ELF-1 (cell line): ENCODE results near the gene ACOX3.
A peak's percentile ranks its signal among the peaks of the same experiment; 100 is the strongest.
"Not testable (repeated sequence)": the region's sequence is repeated elsewhere in the genome, so short reads cannot be mapped to it uniquely, and the experiment has no call there.

ENCODE experiments used
- DNase-seq: peaks from one replicate; pipeline ENCODE4 v3.0.0-alpha.2; 2016; ENCODE audit warnings: low read depth, low spot score

The ACOX3 gene

DNA sequence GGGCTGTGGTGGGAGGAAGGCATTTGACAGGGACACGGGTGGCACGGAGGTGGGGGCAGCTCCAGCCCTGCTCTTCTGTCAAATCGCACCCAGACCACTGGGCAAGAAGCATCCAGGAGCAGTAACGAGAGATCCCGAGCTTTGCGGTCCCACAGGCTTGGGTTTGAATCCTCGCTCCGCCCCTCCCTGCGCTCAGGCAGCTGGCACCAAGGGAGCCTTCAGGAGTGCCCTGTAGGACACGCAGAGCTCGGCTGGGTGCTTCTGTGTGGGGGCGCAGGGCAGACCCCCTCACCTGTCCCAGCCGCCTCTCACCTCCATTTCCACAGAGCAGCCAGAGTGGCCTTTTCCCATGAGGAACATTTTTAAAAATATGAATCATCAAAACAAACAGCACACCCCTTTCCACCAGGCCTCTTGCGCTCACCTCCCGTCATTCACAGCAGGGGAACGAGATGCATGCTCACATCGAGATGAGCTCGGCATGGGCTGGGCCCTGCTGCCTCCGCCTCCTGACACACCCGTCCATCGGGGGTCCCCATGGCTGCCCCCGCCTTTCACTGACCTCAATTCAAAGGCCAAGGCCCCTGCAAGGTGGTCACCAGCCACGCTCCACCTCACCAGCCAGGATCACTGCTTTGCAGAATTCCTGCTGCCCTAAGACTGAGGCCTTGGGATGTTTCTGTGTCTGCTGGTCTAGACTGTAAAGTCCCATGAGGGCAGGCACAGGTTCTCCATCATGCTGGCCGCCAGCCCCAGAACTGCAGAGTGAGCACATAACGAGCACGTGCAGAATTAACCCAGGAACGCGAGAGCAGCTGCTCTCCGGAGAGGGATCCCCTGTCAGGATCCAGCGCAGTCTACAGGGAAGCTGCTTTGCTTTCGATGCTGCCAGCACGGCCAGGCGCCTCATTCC lies 52.7 kb downstream of the ACOX3 start:
- DNase-seq = no peak

- no peak for DNase-seq
These were observed 53.3 kb downstream of the ACOX3 start for GRCh38 chr4:8387194-8387593.

DNA sequence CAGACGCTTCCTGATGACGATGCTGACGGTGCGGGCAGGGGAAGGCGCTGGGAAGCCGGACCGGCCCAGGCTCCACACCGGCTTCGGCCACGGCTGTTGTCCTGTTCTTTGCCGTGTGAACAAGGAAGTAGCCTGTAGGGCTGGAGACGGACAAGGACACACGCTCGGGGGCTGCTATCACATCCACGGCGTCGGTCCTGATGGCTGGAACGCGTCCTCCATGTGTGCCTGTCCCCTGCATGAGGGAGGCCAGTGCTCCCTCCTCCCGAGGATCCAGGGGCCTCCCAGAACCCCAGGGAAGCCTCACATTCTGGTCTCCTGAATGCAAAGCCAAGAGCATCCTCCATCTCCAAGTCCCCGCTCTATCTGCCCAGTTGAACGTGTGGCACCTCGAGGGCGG lies 53.8 kb downstream of the ACOX3 start:
- DNase-seq = no peak

GRCh38 chr4:8386131-8386530 lies 54.4 kb downstream of the ACOX3 start:
- DNase-seq = not testable (repeated sequence)

DNA sequence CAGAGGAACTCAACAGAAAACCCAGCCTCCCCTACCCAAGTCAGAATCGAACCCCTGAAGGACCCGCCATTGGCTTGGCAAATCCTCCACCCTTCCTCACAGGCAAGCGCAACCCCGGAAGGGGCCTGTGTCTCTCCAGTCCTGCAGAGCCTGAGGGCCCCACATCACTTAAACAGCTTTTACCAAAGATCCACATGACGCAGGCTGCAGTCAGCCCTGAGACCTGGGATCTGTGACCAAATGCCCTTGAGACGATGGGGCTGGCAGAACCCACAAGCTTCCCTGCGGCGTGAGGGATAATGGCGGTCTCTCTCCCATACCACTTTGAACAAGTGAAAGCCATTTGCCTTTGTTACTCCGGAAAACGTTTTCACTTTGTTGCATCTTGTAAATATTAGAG lies 54.9 kb downstream of the ACOX3 start:
- DNase-seq = no peak

- DNase-seq = no peak
These were observed 55.4 kb downstream of the ACOX3 start for GRCh38 chr4:8385106-8385505.

DNA sequence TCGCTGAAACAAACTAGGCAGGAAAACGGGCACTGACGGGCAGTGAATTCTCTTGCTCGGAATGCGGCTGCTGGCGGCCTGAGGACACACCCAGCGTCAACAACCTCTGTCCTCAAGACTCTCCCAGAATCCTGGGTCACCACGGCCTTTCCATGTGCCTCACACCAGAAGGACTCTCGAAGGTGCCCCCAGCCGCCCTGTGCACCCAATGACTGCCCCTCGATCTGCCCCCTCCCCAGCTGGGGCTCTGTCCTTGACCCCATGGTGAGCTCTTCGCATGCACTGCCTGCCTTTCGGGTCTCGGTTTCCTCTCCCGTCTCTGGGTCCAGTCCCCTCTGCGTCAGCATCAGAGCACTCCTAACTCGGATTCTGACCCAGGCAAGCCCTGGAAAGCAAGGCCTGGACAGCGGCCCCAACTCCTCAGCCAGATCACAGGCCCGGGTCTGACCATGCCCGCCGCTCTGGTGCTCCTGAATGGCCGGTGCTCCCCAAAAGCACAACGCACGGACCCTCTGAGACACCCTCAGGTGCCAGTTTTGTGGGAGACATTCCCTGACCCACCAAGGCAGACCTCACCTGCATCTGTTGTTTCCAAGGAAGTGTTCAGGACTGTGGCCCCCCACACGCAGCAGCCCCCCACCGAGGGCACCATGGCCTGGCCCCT lies 56.0 kb downstream of the ACOX3 start:
- DNase-seq = peak; percentile 34

DNA sequence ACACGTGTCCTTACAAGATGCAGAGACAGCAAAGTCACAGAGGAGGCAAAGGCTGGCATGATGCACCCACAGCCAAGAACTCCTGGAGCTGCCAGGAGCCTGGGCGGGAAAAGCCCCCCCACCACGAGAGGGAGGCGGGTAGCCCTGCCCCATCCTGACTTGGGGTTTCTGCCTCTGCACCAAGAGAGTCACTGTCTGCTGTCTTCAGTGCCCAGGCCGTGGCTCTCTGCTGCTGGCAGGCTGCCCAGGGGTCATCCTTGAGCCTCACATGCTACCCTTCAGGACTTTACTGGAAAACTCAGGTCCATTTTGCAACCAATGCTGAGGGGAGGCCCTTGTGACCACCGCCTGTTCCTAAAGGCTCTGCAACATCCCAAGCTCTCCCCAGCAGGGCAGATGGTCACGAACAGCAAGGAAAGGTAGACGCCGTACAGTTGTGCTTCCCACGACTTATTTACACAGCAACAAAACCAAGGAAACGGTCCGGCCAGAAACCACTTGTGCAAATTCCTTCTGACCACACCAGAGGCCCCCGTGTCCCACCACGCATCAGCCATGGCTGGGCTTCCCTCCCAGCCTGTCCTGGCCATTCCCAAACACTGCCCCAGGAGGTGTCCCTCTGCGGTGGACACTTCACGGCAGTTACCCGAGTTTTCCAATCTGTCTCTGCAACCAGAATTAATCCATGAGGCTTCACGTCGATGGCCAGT lies 56.9 kb downstream of the ACOX3 start:
- peak; percentile 88 for DNase-seq

GRCh38 chr4:8383016-8383415 lies 57.5 kb downstream of the ACOX3 start:
- DNase-seq = no peak

DNA sequence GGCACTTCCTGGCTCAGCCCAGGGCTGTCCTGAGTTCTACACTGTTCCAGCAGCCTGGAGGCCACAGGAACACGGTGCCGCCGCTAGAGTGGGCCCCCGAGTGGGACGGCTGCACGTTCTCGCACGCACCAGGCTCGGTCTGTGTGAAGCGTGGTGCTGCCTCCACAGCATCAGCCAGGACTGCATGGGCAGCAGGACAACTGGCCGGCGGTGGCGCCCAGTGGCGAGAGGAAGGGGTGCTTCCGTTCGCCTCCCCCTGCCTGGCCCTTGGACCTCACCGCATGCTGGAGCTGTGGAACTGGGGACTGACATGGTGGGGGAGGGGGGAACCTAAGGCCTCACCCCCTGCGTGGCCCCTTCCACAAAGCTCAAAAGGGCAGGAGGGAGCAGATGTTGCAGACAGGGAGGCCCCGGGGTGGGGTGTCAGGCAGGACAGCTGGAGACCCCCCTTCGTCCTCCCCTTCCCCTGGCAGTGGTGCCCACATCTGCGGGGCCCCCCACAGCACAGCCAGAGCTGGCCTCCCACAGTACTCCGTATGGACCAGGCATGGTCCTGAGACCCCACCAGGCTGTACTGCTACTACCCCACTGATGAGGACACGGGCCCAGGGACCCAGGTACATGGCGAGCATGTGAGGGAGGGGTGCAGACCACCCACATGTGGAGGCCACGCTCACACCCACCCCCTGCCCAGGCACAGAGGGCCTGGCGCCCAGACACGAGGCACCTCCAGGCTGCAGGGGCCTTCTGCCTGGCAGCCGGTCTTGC lies 58.5 kb downstream of the ACOX3 start:
- no peak for DNase-seq

- no peak for DNase-seq
These were observed 59.8 kb downstream of the ACOX3 start for GRCh38 chr4:8380511-8381415.

DNA sequence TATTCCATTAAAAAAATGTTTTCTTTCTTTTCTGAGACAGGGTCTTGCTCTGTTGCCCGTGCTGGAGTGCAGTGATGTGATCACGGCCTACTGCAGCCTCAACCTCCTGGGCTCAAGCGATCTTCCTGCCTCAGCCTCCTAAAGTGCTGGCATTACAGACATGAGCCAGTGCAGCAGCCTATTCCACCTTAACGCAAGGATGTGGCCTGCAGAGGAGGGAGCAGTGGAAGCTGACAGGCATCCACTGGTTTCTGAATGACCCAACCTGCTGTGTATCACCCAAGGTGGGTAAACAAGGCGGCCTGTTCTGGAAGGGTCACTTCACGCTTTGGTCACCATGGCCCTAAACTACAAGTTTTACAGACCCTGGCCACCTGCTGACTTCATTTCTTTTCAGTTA lies 60.8 kb downstream of the ACOX3 start:
- no peak for DNase-seq

GRCh38 chr4:8379281-8379680 lies 61.2 kb downstream of the ACOX3 start:
- no peak for DNase-seq

DNA sequence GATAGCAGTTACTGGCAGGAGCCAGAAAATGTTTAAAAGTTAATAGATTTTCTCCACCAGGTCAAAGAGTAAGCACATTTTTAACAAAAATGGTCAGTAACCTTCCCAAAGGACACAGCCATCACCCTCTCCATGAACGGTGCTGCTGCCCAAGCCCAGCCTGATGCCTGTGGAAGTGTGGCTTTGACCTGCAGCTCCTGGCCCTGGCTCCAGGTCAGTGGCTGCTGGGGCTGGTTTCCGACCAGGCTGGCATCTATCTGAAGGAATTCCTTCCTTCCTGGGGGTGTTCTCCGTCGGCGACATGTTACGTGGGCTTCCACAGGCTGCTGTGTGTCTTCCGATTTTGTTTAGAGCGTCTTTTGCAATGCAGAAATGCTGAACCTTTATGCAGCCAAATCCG lies 61.7 kb downstream of the ACOX3 start:
- no peak for DNase-seq

GRCh38 chr4:8378101-8378724 lies 62.3 kb downstream of the ACOX3 start:
- DNase-seq = no peak

GRCh38 chr4:8377103-8378075 lies 63.1 kb downstream of the ACOX3 start:
- no peak for DNase-seq

DNA sequence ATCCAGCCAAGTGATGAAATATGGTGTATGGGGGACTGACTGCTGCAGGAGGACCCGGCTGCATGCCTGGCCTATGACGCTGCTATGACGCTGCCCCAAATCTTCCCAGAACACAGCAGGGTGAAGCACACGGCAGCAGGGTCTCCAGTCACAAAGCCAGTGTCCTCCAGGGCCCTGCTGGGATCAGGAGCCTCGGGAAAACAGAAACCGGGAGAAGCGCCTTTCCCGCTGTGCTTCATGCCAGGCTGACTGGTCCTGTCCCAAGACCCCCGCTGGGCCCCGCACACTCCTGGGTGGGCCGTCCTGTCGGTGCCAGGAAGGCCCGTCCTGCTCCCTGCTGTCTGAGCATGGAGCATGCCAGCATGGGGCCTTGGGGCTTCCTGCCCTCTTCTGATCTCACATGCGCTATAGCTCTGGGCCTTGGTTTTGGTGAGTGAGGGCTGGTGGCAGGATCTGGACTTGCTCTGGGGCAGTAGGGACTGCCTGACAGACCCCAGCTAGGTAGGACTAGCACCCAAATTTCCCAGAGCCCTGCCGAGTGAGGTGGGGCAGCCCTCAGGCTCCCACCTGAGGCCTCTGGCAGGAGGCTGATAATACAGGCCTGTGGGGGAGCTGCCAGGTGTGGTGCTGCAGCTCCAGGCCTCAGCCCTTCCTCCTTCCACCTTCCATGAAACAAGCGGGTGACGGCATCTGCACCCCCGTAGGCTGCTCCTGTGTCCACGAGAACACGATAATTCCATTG lies 64.0 kb downstream of the ACOX3 start:
- no peak for DNase-seq
